ENCODE measurements around the gene PPTC7.

DNA sequence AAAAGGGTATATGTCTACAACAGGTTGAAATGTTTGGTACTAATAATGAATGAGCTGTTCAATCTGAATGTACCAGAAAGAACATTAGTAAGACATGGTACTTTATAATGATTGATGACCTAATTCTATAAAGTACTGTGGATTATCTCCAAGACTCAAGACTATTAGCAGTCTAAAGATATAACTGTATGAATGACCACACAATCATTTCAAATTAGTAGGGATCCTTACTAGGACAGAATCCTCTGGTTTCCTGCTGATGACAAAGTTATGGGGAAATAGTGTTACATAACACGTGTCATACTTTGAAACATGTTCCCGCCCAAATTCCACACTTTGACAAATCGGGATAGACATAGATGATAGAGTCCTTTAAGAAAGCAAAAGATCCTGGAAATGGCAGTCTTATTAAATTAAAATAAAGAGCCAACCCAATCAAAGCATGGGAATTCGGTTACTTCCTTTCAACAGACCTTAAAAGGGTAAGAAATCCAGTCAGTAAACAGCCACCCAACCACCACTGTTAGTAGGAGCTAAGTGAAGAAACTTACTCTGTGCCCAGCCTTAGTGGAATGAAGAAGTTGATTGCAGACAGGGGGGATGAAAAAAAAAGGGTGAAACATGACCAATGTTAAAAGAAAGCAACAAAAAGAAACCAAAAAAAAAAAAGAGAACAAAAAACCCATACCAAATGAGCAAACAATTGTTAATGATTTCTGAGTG lies 84.0 kb downstream of the PPTC7 start:
- TF ChIP-seq, protein P1, sequence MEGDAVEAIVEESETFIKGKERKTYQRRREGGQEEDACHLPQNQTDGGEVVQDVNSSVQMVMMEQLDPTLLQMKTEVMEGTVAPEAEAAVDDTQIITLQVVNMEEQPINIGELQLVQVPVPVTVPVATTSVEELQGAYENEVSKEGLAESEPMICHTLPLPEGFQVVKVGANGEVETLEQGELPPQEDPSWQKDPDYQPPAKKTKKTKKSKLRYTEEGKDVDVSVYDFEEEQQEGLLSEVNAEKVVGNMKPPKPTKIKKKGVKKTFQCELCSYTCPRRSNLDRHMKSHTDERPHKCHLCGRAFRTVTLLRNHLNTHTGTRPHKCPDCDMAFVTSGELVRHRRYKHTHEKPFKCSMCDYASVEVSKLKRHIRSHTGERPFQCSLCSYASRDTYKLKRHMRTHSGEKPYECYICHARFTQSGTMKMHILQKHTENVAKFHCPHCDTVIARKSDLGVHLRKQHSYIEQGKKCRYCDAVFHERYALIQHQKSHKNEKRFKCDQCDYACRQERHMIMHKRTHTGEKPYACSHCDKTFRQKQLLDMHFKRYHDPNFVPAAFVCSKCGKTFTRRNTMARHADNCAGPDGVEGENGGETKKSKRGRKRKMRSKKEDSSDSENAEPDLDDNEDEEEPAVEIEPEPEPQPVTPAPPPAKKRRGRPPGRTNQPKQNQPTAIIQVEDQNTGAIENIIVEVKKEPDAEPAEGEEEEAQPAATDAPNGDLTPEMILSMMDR (conservative IDR thresholded peaks at IDR 0.05): no peak
- no peak for TF ChIP-seq EZH2 (IDR thresholded peaks at IDR 0.05; ENCODE audit: low read depth)
